ENCODE results near the gene RNF181.
A peak's percentile ranks its signal among the peaks of the same experiment; 100 is the strongest.
"Not testable (repeated sequence)": the region's sequence is repeated elsewhere in the genome, so short reads cannot be mapped to it uniquely, and the experiment has no call there.

The RNF181 gene

GRCh38 chr2:85596486-85597143 lies 1.1 kb downstream of the RNF181 start:
- no peak for DNase-seq (ENCODE audit: low read depth)

- DNase-seq (ENCODE audit: low read depth): no peak
Observed at GRCh38 chr2:85597241-85597640, 1.7 kb downstream of the RNF181 start.

- no peak for DNase-seq (ENCODE audit: low read depth)
Observed at GRCh38 chr2:85598594-85599340, 3.2 kb downstream of the RNF181 start.

- no peak for DNase-seq (ENCODE audit: low read depth)
Observed at GRCh38 chr2:85599468-85600234, 4.1 kb downstream of the RNF181 start.

GRCh38 chr2:85600235-85600575 lies 4.7 kb downstream of the RNF181 start:
- no peak for DNase-seq (ENCODE audit: low read depth)

GRCh38 chr2:85600951-85601770 lies 5.6 kb downstream of the RNF181 start:
- DNase-seq (ENCODE audit: low read depth): no peak

GRCh38 chr2:85601771-85602475 lies 6.4 kb downstream of the RNF181 start:
- no peak for DNase-seq (ENCODE audit: low read depth)

GRCh38 chr2:85602476-85603234 lies 7.1 kb downstream of the RNF181 start, which contains the start of gene TMEM150A:
TSS of gene TMEM150A (minus strand) at chr2:85602698. CDS start at chr2:85601948, 750 bp downstream.
- peak; percentile 78 for DNase-seq (ENCODE audit: low read depth)

- not testable (repeated sequence) for DNase-seq (ENCODE audit: low read depth)
Observed at GRCh38 chr2:85604133-85604444, 8.5 kb downstream of the RNF181 start.

GRCh38 chr2:85604568-85605339 lies 9.2 kb downstream of the RNF181 start:
- no peak for DNase-seq (ENCODE audit: low read depth)

GRCh38 chr2:85605406-85606115 lies 10.0 kb downstream of the RNF181 start:
- DNase-seq (ENCODE audit: low read depth): no peak

GRCh38 chr2:85606116-85606455 lies 10.5 kb downstream of the RNF181 start:
- DNase-seq (ENCODE audit: low read depth): no peak

- no peak for DNase-seq (ENCODE audit: low read depth)
Observed at GRCh38 chr2:85607268-85608215, 12.0 kb downstream of the RNF181 start.

- DNase-seq (ENCODE audit: low read depth): no peak
Observed at GRCh38 chr2:85611217-85611704, 15.7 kb downstream of the RNF181 start.

GRCh38 chr2:85611705-85612587 lies 16.4 kb downstream of the RNF181 start, which contains the start of gene C2orf68:
TSS of gene C2orf68 (minus strand) at chr2:85612066. CDS start at chr2:85611984, 82 bp downstream.
- peak; percentile 76 for DNase-seq (ENCODE audit: low read depth)

- DNase-seq (ENCODE audit: low read depth): no peak
Observed at GRCh38 chr2:85613717-85614515, 18.4 kb downstream of the RNF181 start.
